Caki2 (cell line): ENCODE results near the gene DDX49. TPM values are rescaled to one million over a fixed set of nuclear protein-coding genes. Genes with fewer than 3 reads are reported as not detected.
A peak's percentile ranks its signal among the peaks of the same experiment; 100 is the strongest.
"Not testable (repeated sequence)": the region's sequence is repeated elsewhere in the genome, so short reads cannot be mapped to it uniquely, and the experiment has no call there.

Experiments
- DNase-seq: peaks from one replicate; pipeline ENCODE4 v3.0.0-alpha.2; 2015; ENCODE audit warnings: low read depth
- in situ Hi-C: cut with HindIII; loops from 2 replicates; pipeline ENCODE4 v1.10.0; 2016; ENCODE audit warnings: low sequenced_read_pairs, low pct_unique_long_range_greater_than_20kb, mixed read lengths
- total RNA-seq: library from RNA; depleted of rRNA; stranded (reverse); fragments of >200 nt; shearing (Covaris generic); gene quantifications from 2 replicates; pipeline ENCODE4 v1.2.3, GENCODE V29; 2014; ENCODE audit warnings: low replicate concordance

DDX49 gene
- total RNA-seq, 1 experiment from 2014 or later = 91.7 TPM

GRCh38 chr19:18894254-18895037 lies 25.1 kb upstream of the DDX49 start:
- DNase-seq = no peak
- in situ Hi-C loops = no loop called here

GRCh38 chr19:18895038-18895823 lies 24.3 kb upstream of the DDX49 start:
- in situ Hi-C loops = no loop called here
- peak; percentile 72 for DNase-seq

GRCh38 chr19:18895824-18896341 lies 23.6 kb upstream of the DDX49 start, which contains the start of gene CERS1:
CERS1 (minus strand) TSS chr19:18896158; CDS start chr19:18896072, 86 bp downstream.
- in situ Hi-C loops = no loop called here
- no peak for DNase-seq

GRCh38 chr19:18896421-18896841 lies 23.1 kb upstream of the DDX49 start:
- DNase-seq = no peak
- in situ Hi-C loops = no loop called here

- in situ Hi-C loops = no loop called here
- DNase-seq = no peak
These were observed 22.2 kb upstream of the DDX49 start for GRCh38 chr19:18897094-18898029.

GRCh38 chr19:18898081-18898606 lies 21.4 kb upstream of the DDX49 start:
- DNase-seq = no peak
- in situ Hi-C loops = no loop called here

- in situ Hi-C loops = no loop called here
- DNase-seq = no peak
These were observed 20.7 kb upstream of the DDX49 start for GRCh38 chr19:18898607-18899408.

- in situ Hi-C loops = no loop called here
- DNase-seq = no peak
These were observed 19.6 kb upstream of the DDX49 start for GRCh38 chr19:18899624-18900560.

GRCh38 chr19:18900700-18901481 lies 18.6 kb upstream of the DDX49 start:
- DNase-seq = no peak
- in situ Hi-C loops = no loop called here

GRCh38 chr19:18901491-18901890 lies 18.0 kb upstream of the DDX49 start:
- DNase-seq = no peak
- in situ Hi-C loops = no loop called here

GRCh38 chr19:18902519-18902918 lies 17.0 kb upstream of the DDX49 start:
- DNase-seq, in situ Hi-C loops: not testable (repeated sequence)

GRCh38 chr19:18903156-18904037 lies 16.1 kb upstream of the DDX49 start:
- in situ Hi-C loops = no loop called here
- DNase-seq = no peak

- in situ Hi-C loops = no loop called here
- DNase-seq = no peak
These were observed 15.0 kb upstream of the DDX49 start for GRCh38 chr19:18904334-18905057.

GRCh38 chr19:18905058-18905456 lies 14.5 kb upstream of the DDX49 start:
- DNase-seq = no peak
- in situ Hi-C loops = no loop called here
